HG02610 (cell line): ENCODE measurements around the gene CCR4.
"Not testable (repeated sequence)": the region's sequence is repeated elsewhere in the genome, so short reads cannot be mapped to it uniquely, and the experiment has no call there.

Experiments
- ATAC-seq: cut with Tn5 transposase; IDR thresholded peaks from one replicate; pipeline ENCODE4 v1.9.1; 2021; ENCODE audit warnings: mild to moderate bottlenecking, moderate library complexity; ENCODE audit not compliant: unreplicated experiment

The CCR4 gene

DNA sequence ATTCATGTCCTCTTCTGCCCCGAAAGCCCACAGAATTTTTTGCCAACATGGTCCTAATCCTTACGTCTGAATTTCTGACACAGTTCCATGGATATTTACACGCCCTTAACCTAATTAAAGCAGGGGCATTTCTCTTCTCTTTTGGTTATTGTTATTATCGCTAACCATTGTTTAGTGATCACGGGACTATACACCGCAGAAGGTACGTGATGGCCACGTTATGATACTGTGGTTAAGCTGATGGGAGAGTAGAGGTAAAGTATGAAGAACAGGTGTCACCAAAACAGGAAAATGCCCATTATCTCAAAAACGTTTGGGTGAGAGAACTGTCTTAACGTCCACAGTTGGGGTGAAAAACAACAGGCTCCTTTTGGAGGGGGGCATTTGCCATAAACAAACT lies 26.4 kb downstream of the CCR4 start:
- no peak for ATAC-seq

- ATAC-seq = no peak
Measured at GRCh38 chr3:32978331-32978730, 26.9 kb downstream of the CCR4 start.

DNA sequence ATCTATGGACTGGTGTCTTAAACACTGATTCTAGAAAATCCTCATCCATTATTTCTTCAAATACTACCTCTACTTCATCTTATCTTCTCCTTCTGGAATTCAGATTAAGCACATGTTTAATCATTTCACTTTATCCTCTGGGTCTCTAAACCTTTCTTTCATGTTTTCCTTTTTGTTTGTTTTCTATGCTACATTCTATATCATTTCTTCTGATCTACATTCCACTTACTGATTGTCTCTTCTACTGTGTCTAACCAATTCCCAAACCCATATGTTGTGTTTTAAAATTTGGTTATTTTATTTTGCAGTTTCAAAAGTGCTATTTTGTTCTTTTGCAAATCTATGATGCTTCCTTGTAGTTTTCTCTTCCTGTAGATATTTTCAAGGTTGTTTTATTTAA lies 31.7 kb downstream of the CCR4 start:
- no peak for ATAC-seq

GRCh38 chr3:32984918-32985317 lies 33.5 kb downstream of the CCR4 start:
- not testable (repeated sequence) for ATAC-seq

- ATAC-seq = no peak
Measured at GRCh38 chr3:32989171-32989570, 37.7 kb downstream of the CCR4 start.

- ATAC-seq = no peak
Measured at GRCh38 chr3:32990116-32990515, 38.7 kb downstream of the CCR4 start.

GRCh38 chr3:32991781-32992180 lies 40.3 kb downstream of the CCR4 start:
- no peak for ATAC-seq

DNA sequence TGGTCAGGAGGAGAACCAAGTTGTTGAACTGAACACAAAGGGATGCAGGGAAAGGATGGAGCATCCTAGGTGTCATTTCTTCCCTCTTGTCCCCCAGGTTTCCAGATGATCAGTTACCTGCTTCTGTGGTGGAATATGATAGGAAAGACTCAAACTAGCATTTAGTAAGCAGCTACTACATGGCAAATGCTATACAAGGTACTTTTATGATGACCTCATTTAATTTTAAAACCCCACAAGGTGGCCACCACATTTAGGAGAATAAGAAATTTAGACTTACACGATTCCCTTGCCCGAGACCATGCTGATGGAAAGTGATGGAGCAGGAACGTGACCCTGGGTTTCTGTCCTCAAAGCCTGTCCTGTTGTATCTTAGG lies 40.9 kb downstream of the CCR4 start:
- peak; percentile 14 for ATAC-seq

GRCh38 chr3:32994045-32994444 lies 42.6 kb downstream of the CCR4 start:
- ATAC-seq = no peak

- ATAC-seq = no peak
Measured at GRCh38 chr3:32995098-32995497, 43.7 kb downstream of the CCR4 start.

GRCh38 chr3:32996048-32996754 lies 44.8 kb downstream of the CCR4 start:
- ATAC-seq = no peak

DNA sequence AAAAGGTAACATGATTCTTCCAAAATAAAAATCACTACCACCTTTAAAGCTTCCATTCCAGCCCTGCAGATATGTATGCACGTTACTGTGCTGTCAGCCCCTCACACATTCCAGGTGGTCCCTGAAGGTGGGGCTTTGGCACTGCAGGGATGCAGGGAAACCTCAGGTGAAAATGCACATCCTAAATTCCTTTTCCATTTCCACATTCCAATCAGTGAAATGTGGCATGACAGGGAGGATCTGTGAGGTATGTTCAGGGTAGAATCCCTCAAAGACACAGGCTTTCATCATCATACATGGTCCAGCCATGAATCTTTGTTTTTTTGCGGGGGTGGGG lies 45.3 kb downstream of the CCR4 start:
- ATAC-seq = no peak

DNA sequence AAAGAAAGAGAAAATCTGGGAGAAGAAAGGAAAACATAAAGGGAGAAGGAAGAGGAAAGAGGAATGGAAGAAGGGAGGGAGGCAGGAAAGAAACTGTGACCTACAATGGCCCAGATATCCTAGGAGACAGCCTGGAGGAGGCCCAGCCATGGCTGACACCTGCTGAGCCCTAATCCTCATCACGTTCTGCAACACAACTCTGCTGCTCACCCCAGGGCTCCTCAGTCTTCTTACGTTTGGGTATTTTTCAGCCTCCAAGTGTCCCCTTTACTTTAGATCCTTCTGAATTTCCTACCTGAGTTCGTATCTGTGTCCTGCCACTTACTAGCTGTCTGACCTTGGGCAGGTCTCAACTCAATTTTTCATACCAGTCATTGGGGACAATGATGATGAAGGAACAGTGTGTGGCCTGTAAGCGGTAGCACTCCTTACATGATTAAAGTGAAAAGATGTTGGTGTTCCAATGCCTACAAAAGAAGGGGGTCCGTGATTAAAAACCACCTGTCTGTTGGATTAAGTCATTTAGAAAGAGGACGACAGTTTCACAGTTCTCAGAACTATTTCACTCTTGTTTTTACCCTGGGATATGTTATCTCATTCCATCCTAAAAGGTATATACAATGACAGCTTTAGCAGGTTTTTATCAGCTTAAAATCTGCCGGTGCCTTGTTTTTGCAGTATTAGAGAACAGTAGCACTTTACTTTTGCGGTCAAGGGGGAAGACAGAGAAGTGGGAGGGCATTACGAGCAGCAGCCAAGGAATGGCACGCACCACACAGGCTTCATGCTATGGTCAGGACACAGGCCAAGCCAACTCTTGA lies 47.4 kb downstream of the CCR4 start:
- no peak for ATAC-seq

DNA sequence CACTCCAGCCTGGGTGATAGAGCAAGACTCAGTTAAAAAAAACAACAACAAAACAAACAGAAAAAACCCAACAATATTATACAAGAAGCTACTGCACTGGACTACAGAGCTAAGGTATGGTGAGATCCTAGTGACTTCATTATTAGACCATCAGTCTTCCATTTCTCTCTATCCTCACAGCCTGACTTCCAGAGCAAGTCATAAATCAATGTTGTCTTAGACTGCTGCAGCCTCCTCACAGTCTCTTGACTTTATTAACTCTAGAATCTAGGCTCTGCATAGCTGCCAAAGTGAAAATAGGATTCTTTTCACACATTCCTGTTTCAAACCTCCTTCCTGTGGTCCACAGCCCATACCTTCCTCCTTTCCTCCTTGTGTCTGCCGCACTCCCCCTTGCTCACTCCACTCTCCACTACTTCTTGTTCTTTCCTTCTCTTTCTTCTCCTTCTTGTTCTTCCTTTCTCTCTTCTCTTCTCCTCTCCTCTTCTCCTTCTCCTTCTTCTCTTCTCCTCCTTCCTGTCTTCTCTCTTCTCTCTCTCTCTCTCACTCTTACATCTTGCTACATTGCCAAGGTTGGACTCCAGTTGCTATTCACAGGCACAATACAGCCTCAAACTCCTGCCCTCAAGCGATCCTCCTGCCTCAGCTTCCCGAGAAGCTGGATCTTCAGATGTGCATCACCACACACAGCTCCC lies 49.4 kb downstream of the CCR4 start:
- no peak for ATAC-seq

GRCh38 chr3:33001889-33002288 lies 50.4 kb downstream of the CCR4 start:
- ATAC-seq = peak; percentile 67

GRCh38 chr3:33003308-33003707 lies 51.9 kb downstream of the CCR4 start:
- no peak for ATAC-seq

DNA sequence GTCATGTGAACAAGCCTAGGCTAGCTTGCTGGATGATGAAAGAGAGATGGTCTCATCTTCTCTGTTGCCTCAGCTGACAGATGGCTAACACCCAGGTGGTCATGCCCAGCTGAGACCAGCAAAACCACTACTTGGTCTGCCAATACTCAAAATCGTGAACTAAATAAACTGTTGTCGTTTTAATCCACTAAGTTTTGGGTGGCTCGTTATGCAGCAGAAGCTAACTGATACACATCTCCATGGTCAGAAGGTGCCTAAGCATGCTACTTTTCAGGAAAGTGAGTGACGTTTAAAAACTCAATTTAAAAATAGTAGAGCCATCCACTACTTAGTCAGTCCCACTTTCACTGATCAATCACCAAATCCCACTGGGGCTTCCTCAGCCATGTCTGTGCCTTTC lies 52.8 kb downstream of the CCR4 start:
- no peak for ATAC-seq

DNA sequence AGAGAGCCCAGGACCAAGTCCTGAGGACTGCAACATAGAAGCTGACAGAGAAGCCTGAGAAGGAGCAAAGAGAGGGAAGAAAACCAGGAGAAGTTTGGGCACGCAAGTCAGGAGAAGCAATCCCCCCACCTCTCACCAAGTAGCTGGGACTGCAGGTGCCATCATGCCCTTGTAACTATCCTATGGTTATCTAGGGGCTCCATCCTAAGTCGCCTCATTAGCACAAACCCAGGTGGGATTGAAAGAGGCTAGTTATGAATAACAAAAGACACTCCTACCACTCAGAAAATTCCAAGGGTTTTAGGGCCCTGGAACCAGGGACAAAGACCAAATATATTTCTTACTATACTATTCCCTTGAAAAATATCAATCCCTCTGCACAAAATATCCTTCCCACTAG lies 53.5 kb downstream of the CCR4 start:
- no peak for ATAC-seq
